Ishikawa (cell line): ENCODE measurements around the gene IFI27.

ENCODE experiments used
- CEBPB ChIP-seq: IDR thresholded peaks from 2 replicates; pipeline ENCODE4 v1.6.1; 2012
- CREB1 ChIP-seq: IDR thresholded peaks from 2 replicates; pipeline ENCODE4 v1.6.1; 2012; ENCODE audit warnings: low read depth
- EGR1 ChIP-seq: IDR thresholded peaks from 2 replicates; pipeline ENCODE4 v1.6.1; 2012
- EP300 ChIP-seq: IDR thresholded peaks from 2 replicates; pipeline ENCODE4 v1.6.1; 2012; ENCODE audit warnings: borderline replicate concordance
- FOXM1 ChIP-seq: IDR thresholded peaks from 2 replicates; pipeline ENCODE4 v1.6.1; 2012; ENCODE audit warnings: low read depth, borderline replicate concordance
- RAD21 ChIP-seq: IDR thresholded peaks from 2 replicates; pipeline ENCODE4 v1.6.1; 2012; ENCODE audit warnings: low read depth
- REST ChIP-seq: IDR thresholded peaks from 2 replicates; pipeline ENCODE4 v1.6.1; 2012; ENCODE audit warnings: low read depth, mild to moderate bottlenecking
- TAF1 ChIP-seq: IDR thresholded peaks from 2 replicates; pipeline ENCODE4 v1.6.1; 2012; ENCODE audit warnings: low read depth, mild to moderate bottlenecking
- YY1 ChIP-seq: IDR thresholded peaks from 2 replicates; pipeline ENCODE4 v1.6.1; 2012; ENCODE audit warnings: low read depth
- ZBTB7A ChIP-seq: IDR thresholded peaks from 2 replicates; pipeline ENCODE4 v1.6.1; 2012; ENCODE audit warnings: low read depth
- TF ChIP-seq, protein P1 (sequence below): IDR thresholded peaks from 2 replicates; pipeline ENCODE4 v1.6.1; 2012
- TF ChIP-seq, protein P2 (sequence below): IDR thresholded peaks from 2 replicates; pipeline ENCODE4 v1.6.1; 2012

GRCh38 chr14:94077823-94078222 lies 32.7 kb upstream of the IFI27 start:
- TF ChIP-seq REST = no peak
- TF ChIP-seq ZBTB7A = no peak
- no peak for TF ChIP-seq RAD21
- no peak for TF ChIP-seq CREB1
- TF ChIP-seq EP300 = no peak
- TF ChIP-seq, protein P1, sequence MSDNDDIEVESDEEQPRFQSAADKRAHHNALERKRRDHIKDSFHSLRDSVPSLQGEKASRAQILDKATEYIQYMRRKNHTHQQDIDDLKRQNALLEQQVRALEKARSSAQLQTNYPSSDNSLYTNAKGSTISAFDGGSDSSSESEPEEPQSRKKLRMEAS = no peak
- TF ChIP-seq EGR1 = no peak
- no peak for TF ChIP-seq TAF1
- TF ChIP-seq YY1 = no peak
- TF ChIP-seq, protein P2, sequence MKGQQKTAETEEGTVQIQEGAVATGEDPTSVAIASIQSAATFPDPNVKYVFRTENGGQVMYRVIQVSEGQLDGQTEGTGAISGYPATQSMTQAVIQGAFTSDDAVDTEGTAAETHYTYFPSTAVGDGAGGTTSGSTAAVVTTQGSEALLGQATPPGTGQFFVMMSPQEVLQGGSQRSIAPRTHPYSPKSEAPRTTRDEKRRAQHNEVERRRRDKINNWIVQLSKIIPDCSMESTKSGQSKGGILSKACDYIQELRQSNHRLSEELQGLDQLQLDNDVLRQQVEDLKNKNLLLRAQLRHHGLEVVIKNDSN = no peak
- TF ChIP-seq CEBPB = no peak
- no peak for TF ChIP-seq FOXM1
